HepG2 (cell line): ENCODE results near the gene NAV2. TPM values are rescaled to one million over a fixed set of nuclear protein-coding genes. Genes with fewer than 3 reads are reported as not detected.
A peak's percentile ranks its signal among the peaks of the same experiment; 100 is the strongest.

Source experiments
- CEBPB ChIP-seq: IDR thresholded peaks from 2 replicates; pipeline ENCODE4 v1.6.1; 2011; ENCODE audit warnings: low read depth, low read length, improper control_type of control experiment, borderline replicate concordance
- CENPT ChIP-seq: sonication (generic); formaldehyde crosslinking; IDR thresholded peaks from 2 replicates; pipeline ENCODE4 v1.8.0; 2022; ENCODE audit warnings: low read depth, mild to moderate bottlenecking, moderate library complexity, missing genetic modification reagents
- ELF3 ChIP-seq: IDR thresholded peaks from 2 replicates; pipeline ENCODE4 v1.6.1; 2016; ENCODE audit warnings: missing genetic modification reagents, missing compliant biosample characterization
- MIXL1 ChIP-seq: IDR thresholded peaks from 2 replicates; pipeline ENCODE4 v1.6.1; 2016
- NAIF1 ChIP-seq: sonication (generic); formaldehyde crosslinking; IDR thresholded peaks from 2 replicates; pipeline ENCODE4 v1.5.0; 2020; ENCODE audit warnings: mild to moderate bottlenecking, missing genetic modification reagents, borderline replicate concordance
- NFKB2 ChIP-seq: sonication (generic); formaldehyde crosslinking; IDR thresholded peaks from 2 replicates; pipeline ENCODE4 v1.4.0; 2020; ENCODE audit warnings: missing genetic modification reagents, borderline replicate concordance
- NR2F6 ChIP-seq, 2 experiments: IDR thresholded peaks; 2 replicates each; pipeline ENCODE4 v1.6.1; 2016; ENCODE audit warnings: antibody characterized with exemption in 1 of 2, mild to moderate bottlenecking in 1 of 2
- PHF21A ChIP-seq: sonication (generic); formaldehyde crosslinking; IDR thresholded peaks from 2 replicates; pipeline ENCODE4 v1.5.0; 2020; ENCODE audit warnings: mild to moderate bottlenecking, missing genetic modification reagents
- SOX13 ChIP-seq, 3 experiments: fragments of 450-650 bp in 1 of 3; sonication (generic) in 1 of 3; formaldehyde crosslinking in 1 of 3; IDR thresholded peaks in 2 of 3; conservative IDR thresholded peaks in 1 of 3; 2 replicates each; pipeline versions ENCODE4 v1.5.0 to v1.6.1; 2016 to 2020; ENCODE audit warnings: antibody characterized with exemption in 1 of 3, mild to moderate bottlenecking in 1 of 3, missing compliant biosample characterization in 1 of 3, missing genetic modification reagents in 1 of 3, moderate library complexity in 1 of 3
- ZFY ChIP-seq: sonication (generic); formaldehyde crosslinking; IDR thresholded peaks from 2 replicates; pipeline ENCODE4 v1.4.0; 2020; ENCODE audit warnings: missing genetic modification reagents
- ZNF124 ChIP-seq: sonication (generic); formaldehyde crosslinking; IDR thresholded peaks from 2 replicates; pipeline ENCODE4 v1.4.0; 2020; ENCODE audit warnings: missing genetic modification reagents
- ZSCAN20 ChIP-seq: sonication (generic); formaldehyde crosslinking; IDR thresholded peaks from 2 replicates; pipeline ENCODE4 v1.4.0; 2020; ENCODE audit warnings: missing genetic modification reagents, mild to moderate bottlenecking, borderline replicate concordance
- polyA plus RNA-seq, 8 experiments: library from polyadenylated mRNA; depleted of rRNA in 3 of 8; stranded (reverse) in 7 of 8; unstranded in 1 of 8; fragments of >200 nt; fragmentation: Illumina TruSeq in 4 of 8; extraction: Trizol in 4 of 8; gene quantifications; 2 replicates each; pipeline versions ENCODE4 v1.2.1 to v1.2.3, GENCODE V29; 2011 to 2016; ENCODE audit warnings: low read depth in 4 of 8, missing spikeins in 1 of 8, mixed read lengths in 1 of 8; ENCODE audit not compliant: insufficient read depth in 1 of 8
- total RNA-seq, 5 experiments: library from RNA; depleted of rRNA; stranded (reverse); fragments of >200 nt; fragmentation: Illumina TruSeq; extraction: Trizol; gene quantifications; 2 replicates each; pipeline ENCODE4 v1.2.3, GENCODE V29; 2016; ENCODE audit warnings: low read depth in 1 of 5
- TF ChIP-seq, protein P1 (sequence below): sonication (generic); formaldehyde crosslinking; IDR thresholded peaks from 2 replicates; pipeline ENCODE4 v1.5.0; 2020; ENCODE audit warnings: missing genetic modification reagents
- TF ChIP-seq, protein P2 (sequence below): sonication (generic); formaldehyde crosslinking; conservative IDR thresholded peaks from 2 replicates; pipeline ENCODE4 v1.8.0; 2022; ENCODE audit warnings: low read depth, missing genetic modification reagents
- TF ChIP-seq, protein P3 (sequence below): IDR thresholded peaks from 2 replicates; pipeline ENCODE4 v1.6.1; 2016
- TF ChIP-seq, protein P4 (sequence below): sonication (generic); formaldehyde crosslinking; IDR thresholded peaks from 2 replicates; pipeline ENCODE4 v1.4.0; 2020; ENCODE audit warnings: missing genetic modification reagents
- TF ChIP-seq, protein P5 (sequence below): sonication (generic); formaldehyde crosslinking; IDR thresholded peaks from 2 replicates; pipeline ENCODE4 v1.5.1; 2020; ENCODE audit warnings: missing genetic modification reagents, mild to moderate bottlenecking, borderline replicate concordance
- TF ChIP-seq, protein P6 (sequence below): sonication (generic); formaldehyde crosslinking; IDR thresholded peaks from 2 replicates; pipeline ENCODE4 v1.4.0; 2020; ENCODE audit warnings: low read depth, missing genetic modification reagents

NAV2 gene
- total and polyA plus RNA-seq, 2 of the 13 experiments (the other 11 are each of a cell fraction or from before 2014, with no cell fraction given): 9.3 to 34.6 TPM

DNA sequence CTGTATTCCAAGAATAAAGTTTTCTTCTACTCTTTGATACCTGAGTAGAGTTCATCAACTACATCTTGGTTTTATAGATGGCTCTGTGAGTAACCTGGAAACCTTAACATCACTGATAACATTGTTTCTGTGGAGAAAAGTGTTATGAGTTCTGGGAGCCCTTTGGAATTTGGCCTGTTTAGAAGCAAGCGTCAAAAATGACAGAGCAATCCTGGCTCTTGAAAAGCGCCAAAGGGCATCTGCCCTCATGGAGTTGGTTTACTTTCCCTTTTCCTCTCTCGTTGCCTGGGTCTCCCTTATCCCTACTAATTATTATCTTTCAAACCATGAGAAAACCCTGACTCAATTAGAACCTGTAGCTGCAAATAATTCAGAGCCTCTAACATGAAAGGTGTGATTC lies 307.6 kb downstream of the NAV2 start (continued):
- 0 out of 2 replicates have a peak, but pooled peaks have one; percentile 17 for TF ChIP-seq ZFY (CRISPR knock-in tag)
- TF ChIP-seq, protein P1, sequence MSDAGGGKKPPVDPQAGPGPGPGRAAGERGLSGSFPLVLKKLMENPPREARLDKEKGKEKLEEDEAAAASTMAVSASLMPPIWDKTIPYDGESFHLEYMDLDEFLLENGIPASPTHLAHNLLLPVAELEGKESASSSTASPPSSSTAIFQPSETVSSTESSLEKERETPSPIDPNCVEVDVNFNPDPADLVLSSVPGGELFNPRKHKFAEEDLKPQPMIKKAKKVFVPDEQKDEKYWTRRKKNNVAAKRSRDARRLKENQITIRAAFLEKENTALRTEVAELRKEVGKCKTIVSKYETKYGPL (CRISPR knock-in tag): no peak
- peak; percentile 27; the same call in 1 of the 2 replicates for TF ChIP-seq ELF3 (CRISPR knock-in tag)
- no peak for TF ChIP-seq CEBPB
- TF ChIP-seq ZSCAN20 (CRISPR knock-in tag): no peak
- TF ChIP-seq, protein P2, sequence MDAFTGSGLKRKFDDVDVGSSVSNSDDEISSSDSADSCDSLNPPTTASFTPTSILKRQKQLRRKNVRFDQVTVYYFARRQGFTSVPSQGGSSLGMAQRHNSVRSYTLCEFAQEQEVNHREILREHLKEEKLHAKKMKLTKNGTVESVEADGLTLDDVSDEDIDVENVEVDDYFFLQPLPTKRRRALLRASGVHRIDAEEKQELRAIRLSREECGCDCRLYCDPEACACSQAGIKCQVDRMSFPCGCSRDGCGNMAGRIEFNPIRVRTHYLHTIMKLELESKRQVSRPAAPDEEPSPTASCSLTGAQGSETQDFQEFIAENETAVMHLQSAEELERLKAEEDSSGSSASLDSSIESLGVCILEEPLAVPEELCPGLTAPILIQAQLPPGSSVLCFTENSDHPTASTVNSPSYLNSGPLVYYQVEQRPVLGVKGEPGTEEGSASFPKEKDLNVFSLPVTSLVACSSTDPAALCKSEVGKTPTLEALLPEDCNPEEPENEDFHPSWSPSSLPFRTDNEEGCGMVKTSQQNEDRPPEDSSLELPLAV (CRISPR knock-in tag): no peak
- TF ChIP-seq ZNF124 (CRISPR knock-in tag): no peak
- TF ChIP-seq CENPT (CRISPR knock-in tag): no peak
- 0 out of 2 replicates have a peak, but pooled peaks have one; percentile 23 for TF ChIP-seq PHF21A (CRISPR knock-in tag)
- TF ChIP-seq MIXL1 (CRISPR knock-in tag): 0 out of 2 replicates have a peak, but pooled peaks have one; percentile 13
- TF ChIP-seq, protein P3, sequence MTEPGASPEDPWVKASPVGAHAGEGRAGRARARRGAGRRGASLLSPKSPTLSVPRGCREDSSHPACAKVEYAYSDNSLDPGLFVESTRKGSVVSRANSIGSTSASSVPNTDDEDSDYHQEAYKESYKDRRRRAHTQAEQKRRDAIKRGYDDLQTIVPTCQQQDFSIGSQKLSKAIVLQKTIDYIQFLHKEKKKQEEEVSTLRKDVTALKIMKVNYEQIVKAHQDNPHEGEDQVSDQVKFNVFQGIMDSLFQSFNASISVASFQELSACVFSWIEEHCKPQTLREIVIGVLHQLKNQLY (CRISPR knock-in tag): no peak
- TF ChIP-seq, protein P4, sequence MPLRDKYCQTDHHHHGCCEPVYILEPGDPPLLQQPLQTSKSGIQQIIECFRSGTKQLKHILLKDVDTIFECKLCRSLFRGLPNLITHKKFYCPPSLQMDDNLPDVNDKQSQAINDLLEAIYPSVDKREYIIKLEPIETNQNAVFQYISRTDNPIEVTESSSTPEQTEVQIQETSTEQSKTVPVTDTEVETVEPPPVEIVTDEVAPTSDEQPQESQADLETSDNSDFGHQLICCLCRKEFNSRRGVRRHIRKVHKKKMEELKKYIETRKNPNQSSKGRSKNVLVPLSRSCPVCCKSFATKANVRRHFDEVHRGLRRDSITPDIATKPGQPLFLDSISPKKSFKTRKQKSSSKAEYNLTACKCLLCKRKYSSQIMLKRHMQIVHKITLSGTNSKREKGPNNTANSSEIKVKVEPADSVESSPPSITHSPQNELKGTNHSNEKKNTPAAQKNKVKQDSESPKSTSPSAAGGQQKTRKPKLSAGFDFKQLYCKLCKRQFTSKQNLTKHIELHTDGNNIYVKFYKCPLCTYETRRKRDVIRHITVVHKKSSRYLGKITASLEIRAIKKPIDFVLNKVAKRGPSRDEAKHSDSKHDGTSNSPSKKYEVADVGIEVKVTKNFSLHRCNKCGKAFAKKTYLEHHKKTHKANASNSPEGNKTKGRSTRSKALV (CRISPR knock-in tag): 0 out of 2 replicates have a peak, but pooled peaks have one; percentile 41
- TF ChIP-seq NAIF1 (CRISPR knock-in tag): no peak
- 0 out of 2 replicates have a peak, but pooled peaks have one; percentile 20 for TF ChIP-seq NR2F6 (IDR thresholded peaks at IDR 0.05)
- TF ChIP-seq NR2F6 (CRISPR knock-in tag; IDR thresholded peaks at IDR 0.05): no peak; the same call in 1 of the 2 replicates
- no peak for TF ChIP-seq NFKB2 (CRISPR knock-in tag)
- no peak for TF ChIP-seq SOX13 (IDR thresholded peaks at IDR 0.05)
- TF ChIP-seq SOX13 (CRISPR knock-in tag; conservative IDR thresholded peaks at IDR 0.05 in 1 of 2, IDR thresholded peaks at IDR 0.05 in 1 of 2): peak in 1 of 2 experiments; percentile 55; a peak in 2 of 4 replicates
- TF ChIP-seq, protein P5, sequence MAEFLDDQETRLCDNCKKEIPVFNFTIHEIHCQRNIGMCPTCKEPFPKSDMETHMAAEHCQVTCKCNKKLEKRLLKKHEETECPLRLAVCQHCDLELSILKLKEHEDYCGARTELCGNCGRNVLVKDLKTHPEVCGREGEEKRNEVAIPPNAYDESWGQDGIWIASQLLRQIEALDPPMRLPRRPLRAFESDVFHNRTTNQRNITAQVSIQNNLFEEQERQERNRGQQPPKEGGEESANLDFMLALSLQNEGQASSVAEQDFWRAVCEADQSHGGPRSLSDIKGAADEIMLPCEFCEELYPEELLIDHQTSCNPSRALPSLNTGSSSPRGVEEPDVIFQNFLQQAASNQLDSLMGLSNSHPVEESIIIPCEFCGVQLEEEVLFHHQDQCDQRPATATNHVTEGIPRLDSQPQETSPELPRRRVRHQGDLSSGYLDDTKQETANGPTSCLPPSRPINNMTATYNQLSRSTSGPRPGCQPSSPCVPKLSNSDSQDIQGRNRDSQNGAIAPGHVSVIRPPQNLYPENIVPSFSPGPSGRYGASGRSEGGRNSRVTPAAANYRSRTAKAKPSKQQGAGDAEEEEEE (CRISPR knock-in tag): no peak
- TF ChIP-seq, protein P6, sequence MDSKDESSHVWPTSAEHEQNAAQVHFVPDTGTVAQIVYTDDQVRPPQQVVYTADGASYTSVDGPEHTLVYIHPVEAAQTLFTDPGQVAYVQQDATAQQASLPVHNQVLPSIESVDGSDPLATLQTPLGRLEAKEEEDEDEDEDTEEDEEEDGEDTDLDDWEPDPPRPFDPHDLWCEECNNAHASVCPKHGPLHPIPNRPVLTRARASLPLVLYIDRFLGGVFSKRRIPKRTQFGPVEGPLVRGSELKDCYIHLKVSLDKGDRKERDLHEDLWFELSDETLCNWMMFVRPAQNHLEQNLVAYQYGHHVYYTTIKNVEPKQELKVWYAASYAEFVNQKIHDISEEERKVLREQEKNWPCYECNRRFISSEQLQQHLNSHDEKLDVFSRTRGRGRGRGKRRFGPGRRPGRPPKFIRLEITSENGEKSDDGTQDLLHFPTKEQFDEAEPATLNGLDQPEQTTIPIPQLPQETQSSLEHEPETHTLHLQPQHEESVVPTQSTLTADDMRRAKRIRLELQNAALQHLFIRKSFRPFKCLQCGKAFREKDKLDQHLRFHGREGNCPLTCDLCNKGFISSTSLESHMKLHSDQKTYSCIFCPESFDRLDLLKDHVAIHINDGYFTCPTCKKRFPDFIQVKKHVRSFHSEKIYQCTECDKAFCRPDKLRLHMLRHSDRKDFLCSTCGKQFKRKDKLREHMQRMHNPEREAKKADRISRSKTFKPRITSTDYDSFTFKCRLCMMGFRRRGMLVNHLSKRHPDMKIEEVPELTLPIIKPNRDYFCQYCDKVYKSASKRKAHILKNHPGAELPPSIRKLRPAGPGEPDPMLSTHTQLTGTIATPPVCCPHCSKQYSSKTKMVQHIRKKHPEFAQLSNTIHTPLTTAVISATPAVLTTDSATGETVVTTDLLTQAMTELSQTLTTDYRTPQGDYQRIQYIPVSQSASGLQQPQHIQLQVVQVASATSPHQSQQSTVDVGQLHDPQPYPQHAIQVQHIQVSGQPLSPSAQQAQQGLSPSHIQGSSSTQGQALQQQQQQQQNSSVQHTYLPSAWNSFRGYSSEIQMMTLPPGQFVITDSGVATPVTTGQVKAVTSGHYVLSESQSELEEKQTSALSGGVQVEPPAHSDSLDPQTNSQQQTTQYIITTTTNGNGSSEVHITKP (CRISPR knock-in tag): no peak
